ENCODE data around the gene ANKRD11.
"Not testable (repeated sequence)": the region's sequence is repeated elsewhere in the genome, so short reads cannot be mapped to it uniquely, and the experiment has no call there.

The ANKRD11 gene

DNA sequence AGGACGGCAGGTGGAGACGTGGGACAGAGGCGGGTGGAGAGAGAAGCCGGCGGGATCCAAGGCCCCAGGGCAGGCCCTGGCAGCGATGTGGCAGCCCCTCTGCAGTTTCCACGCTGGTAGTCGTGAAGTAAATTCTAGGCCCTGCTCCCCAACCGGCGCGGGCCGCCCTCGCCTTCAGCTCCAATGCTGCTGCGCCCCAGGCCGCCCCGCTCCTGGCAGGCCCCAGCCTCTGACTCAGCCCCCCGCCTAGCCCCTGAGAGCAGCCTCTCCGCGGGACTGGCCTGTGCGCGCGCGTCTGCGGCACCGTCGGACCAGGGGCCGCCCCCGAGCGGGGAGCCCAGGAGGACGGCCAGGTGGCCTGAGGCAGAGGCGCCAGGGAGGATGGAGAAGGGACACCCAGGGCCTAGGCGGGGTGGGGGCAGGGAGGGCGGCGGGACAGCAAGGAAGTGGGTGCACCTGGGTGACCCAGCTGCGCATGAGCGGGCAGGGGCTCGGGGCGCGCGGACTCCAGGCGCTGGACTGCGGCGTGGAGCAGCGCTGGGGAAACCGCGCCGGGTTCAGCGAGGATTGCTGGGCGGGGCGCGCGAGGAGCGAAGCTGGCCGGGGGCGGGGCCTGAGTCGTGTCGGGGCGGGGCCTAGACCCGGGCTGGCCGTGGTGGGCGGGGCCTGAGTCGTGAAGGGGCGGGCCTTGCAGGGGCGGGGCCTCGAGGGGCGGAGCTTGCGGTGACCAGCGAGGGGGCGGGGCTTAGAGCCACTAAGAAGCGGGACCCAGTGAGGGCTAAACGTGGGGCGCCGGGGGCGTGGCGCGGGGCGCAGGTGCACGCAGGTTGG lies 243.2 kb downstream of the ANKRD11 start:
- TF ChIP-seq, protein P1, sequence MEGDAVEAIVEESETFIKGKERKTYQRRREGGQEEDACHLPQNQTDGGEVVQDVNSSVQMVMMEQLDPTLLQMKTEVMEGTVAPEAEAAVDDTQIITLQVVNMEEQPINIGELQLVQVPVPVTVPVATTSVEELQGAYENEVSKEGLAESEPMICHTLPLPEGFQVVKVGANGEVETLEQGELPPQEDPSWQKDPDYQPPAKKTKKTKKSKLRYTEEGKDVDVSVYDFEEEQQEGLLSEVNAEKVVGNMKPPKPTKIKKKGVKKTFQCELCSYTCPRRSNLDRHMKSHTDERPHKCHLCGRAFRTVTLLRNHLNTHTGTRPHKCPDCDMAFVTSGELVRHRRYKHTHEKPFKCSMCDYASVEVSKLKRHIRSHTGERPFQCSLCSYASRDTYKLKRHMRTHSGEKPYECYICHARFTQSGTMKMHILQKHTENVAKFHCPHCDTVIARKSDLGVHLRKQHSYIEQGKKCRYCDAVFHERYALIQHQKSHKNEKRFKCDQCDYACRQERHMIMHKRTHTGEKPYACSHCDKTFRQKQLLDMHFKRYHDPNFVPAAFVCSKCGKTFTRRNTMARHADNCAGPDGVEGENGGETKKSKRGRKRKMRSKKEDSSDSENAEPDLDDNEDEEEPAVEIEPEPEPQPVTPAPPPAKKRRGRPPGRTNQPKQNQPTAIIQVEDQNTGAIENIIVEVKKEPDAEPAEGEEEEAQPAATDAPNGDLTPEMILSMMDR (IDR thresholded peaks at IDR 0.05) = no peak; the same call in none of the 2 replicates
- TF ChIP-seq ZFX (IDR thresholded peaks at IDR 0.05; ENCODE audit: borderline replicate concordance) = no peak
- H3K27ac ChIP-seq = no peak overlapping the region

DNA sequence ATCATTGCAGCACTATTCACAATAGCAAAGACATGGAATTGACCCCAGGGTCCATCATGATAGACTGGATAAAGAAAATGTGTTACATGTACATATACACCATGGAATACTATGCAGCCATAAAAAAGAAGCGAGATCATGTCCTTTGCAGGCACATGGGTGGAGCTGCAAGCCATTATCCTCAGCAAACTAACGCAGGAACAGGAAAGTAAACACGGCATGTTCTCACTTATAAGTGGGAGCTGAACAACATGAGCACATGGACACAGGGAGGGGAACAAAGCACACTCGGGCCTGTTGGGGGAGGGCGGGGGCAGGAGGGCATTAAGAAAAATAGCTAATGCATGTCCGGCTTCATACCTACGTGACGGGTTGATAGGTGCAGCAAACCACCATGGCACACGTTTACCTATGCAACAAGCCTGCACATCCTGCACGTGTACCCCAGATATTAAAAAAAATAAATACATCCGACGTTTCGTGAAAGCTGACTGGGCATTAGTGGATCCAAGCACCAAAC lies 243.9 kb downstream of the ANKRD11 start:
- H3K27ac ChIP-seq = no peak overlapping the region
- TF ChIP-seq ZFX (IDR thresholded peaks at IDR 0.05; ENCODE audit: borderline replicate concordance) = no peak
- TF ChIP-seq, protein P1 (IDR thresholded peaks at IDR 0.05) = no peak

DNA sequence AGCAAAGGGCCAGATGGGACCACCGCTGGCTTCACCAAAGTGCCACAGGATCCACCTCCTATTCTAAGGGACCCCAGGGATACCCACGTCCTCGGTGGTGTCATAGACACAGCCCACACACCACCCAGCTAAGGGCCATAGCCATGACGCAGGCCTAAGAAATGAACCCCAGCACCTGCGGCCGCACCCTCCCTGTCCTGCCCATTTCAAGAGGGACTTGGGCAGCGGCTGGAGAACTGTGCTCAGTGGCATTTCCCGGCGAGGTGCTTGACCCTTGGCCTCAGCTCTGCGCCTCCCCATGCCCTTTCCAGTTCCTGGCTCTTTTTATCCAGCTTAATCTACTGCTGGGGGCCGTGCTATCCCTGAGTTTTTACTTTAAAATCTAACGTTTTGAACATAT lies 245.6 kb downstream of the ANKRD11 start:
- H3K27ac ChIP-seq = no peak overlapping the region
- TF ChIP-seq, protein P1 (IDR thresholded peaks at IDR 0.05) = no peak
- no peak for TF ChIP-seq ZFX (IDR thresholded peaks at IDR 0.05; ENCODE audit: borderline replicate concordance)

DNA sequence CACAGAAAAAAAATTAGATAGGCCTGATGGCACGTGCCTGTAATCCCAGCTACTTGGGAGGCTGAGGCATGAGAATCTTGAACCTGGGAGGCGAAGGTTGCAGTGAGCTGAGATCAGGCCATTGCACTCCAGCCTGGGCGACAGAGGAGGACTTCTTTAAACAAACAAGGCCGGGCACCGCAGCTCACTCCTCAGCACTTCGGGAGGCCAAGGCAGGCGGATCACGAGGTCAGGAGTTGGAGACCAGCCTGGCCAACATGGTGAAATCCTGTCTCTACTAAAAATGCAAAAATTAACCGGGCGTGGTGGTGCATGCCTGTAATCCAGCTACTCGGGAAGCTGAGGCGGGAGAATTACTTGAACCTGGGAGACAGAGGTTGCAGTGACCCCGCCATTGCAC lies 246.1 kb downstream of the ANKRD11 start:
- H3K27ac ChIP-seq = not testable (repeated sequence)

DNA sequence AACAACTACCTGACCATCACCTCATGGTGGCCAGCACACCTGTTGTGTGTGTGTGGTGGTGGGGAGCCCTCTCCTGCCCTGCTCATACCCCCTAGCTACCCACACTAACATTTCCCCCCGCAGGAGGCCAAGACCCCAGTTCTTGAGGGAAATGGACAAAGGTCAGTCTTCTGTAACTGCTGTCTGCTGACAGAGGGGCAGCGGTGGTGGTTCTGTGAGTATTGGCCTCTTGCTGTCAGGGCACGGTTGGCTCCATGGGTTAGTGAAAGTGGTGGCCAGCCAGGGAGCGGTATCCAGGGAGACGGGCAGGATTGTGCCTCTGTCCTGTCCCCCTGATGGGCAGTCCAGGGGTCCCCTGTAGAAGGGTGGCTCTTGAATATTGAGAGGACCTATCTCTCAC lies 246.7 kb downstream of the ANKRD11 start:
- no peak overlapping the region for H3K27ac ChIP-seq
- TF ChIP-seq, protein P1 (IDR thresholded peaks at IDR 0.05) = no peak
- TF ChIP-seq ZFX (IDR thresholded peaks at IDR 0.05; ENCODE audit: borderline replicate concordance) = no peak

DNA sequence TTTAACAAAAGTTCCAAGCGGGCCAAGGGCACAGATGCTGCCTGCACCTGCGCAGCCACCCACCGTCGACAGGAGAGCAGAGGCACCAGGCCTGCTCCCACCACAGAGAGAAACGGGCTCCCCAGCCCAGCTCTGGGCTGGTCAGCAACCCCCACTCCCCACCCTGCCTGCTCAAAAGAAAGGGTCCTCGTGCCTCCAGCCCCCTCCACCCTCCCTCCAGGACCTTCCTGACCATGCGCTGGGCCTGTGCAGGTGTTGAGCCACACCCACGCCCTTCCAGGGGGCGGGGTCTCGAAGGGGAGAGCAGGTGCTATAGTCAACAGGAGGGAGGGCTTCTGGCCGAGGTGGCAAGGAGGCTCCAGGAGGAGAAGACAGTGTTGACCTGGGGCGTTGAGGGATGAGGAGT lies 247.6 kb downstream of the ANKRD11 start:
- no peak overlapping the region for H3K27ac ChIP-seq
- no peak for TF ChIP-seq ZFX (IDR thresholded peaks at IDR 0.05; ENCODE audit: borderline replicate concordance)
- TF ChIP-seq, protein P1 (IDR thresholded peaks at IDR 0.05) = no peak

DNA sequence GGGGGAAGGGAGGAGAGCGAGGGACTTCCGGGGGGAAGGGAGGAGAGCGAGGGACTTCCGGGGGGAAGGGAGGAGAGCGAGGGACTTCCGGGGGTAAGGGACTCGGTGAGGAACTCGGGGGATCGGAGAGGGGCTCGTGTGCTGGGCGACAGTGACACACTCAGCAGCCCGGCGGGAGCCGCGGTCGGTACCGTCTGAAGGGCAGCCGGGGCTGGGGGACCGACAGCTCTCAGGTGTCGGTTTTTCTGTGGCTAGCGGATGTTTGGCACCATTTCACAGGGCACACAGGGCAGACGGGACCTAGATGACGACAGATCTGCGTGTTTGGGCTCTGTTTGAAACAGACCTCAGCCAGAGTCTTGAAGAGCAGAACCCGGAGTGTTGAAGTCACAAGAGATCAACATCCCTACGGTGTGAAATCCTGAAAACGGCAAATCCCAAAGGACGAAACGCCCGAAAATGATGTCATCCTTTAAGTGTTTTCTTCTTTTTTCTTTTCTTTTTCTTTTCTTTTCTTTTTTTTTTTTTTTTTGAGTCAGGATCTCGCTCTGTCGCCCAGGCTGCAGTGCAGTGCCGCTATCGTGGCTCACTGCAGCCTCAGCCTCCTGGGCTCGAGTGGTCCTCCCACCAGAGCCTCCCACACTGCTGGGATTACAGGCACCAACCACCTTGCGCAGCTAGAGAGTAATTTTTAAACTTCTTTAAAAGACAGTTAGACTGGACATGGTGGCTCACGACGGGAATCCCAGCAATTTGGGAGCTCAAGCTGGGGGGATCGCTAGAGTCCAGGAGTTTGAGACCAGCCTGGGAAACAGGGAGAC lies 249.0 kb downstream of the ANKRD11 start:
- peak overlapping the region; percentile 82 for H3K27ac ChIP-seq
- TF ChIP-seq, protein P1 (IDR thresholded peaks at IDR 0.05) = no peak
- no peak for TF ChIP-seq ZFX (IDR thresholded peaks at IDR 0.05; ENCODE audit: borderline replicate concordance)

Measured in 22Rv1 (cell line).